Neural progenitor cell (in vitro differentiated cells): ENCODE measurements around the gene EIF3D.

Experiments used
- CTCF ChIP-seq: fragments of 200-600 bp; sonication (generic); IDR thresholded peaks from 2 replicates; pipeline ENCODE4 v1.5.1; 2017; ENCODE audit warnings: antibody characterized with exemption, mild to moderate bottlenecking
- EZH2 ChIP-seq: fragments of 200-600 bp; sonication (generic); IDR thresholded peaks from 2 replicates; pipeline ENCODE4 v1.6.1; 2017; ENCODE audit warnings: antibody characterized with exemption, mild to moderate bottlenecking, moderate library complexity
- EZH2phosphoT487 ChIP-seq: fragments of 200-600 bp; sonication (generic); IDR thresholded peaks from 2 replicates; pipeline ENCODE4 v1.6.1; 2017; ENCODE audit warnings: antibody characterized with exemption

DNA sequence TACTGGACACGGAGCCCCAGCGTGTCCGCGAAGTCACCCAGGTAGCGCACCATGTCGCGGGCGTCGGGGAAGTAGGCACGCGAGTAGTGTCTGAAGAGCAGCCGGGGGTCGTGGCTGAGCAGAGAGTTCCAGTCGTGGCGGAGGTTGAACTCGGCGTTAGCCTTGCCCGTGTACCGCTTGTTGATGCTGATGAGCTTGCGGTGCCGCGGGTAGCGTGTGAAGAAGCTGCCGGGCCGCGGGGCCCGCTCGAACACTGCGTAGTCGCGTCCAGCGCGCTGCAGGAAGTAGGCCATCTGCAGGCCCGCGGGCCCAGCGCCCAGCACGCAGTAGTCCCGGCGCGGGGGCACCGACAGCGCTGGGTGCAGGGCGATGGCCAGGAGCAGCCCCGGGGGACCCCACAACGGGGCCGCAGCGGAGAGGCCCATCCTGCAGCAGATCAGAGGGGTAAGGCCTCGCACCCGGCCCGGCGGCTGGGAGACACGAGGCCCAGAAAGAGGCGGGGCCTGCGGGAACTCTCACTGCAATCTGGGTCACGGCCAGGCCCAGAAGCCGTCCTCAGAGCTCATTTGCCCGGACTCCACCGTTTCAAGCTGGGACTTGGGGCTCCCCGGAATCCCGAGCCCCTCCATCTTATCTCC lies 22.8 kb downstream of the EIF3D start:
- TF ChIP-seq CTCF (no peak), EZH2 (no peak), EZH2phosphoT487 (no peak)
